RKO (cell line): Measurements from ENCODE around the gene CCDC78.
"Not testable (repeated sequence)": the region's sequence is repeated elsewhere in the genome, so short reads cannot be mapped to it uniquely, and the experiment has no call there.

ENCODE experiments used
- DNase-seq: peaks from one replicate; pipeline ENCODE4 v3.0.0-alpha.2; 2016; ENCODE audit warnings: low spot score

Gene CCDC78

GRCh38 chr16:692356-693108 lies 33.7 kb downstream of the CCDC78 start:
- DNase-seq = no peak

- DNase-seq = not testable (repeated sequence)
Measured at GRCh38 chr16:691242-691641, 35.0 kb downstream of the CCDC78 start.

- no peak for DNase-seq
Measured at GRCh38 chr16:689175-689897, 36.9 kb downstream of the CCDC78 start.

- no peak for DNase-seq
Measured at GRCh38 chr16:687499-687898, 38.7 kb downstream of the CCDC78 start.

GRCh38 chr16:686459-687260 lies 39.6 kb downstream of the CCDC78 start:
- no peak for DNase-seq

- DNase-seq = peak; percentile 82
Measured at GRCh38 chr16:685967-686366, 40.3 kb downstream of the CCDC78 start.

GRCh38 chr16:684961-685696 lies 41.1 kb downstream of the CCDC78 start:
- no peak for DNase-seq

GRCh38 chr16:684071-684794 lies 42.0 kb downstream of the CCDC78 start, which contains the start of gene JMJD8:
Gene JMJD8, minus strand, starts transcription at chr16:684334. Its CDS starts 15 bp downstream, at chr16:684319.
- peak; percentile 97 for DNase-seq

GRCh38 chr16:683396-684070 lies 42.7 kb downstream of the CCDC78 start:
- peak; percentile 49 for DNase-seq

GRCh38 chr16:682493-683395 lies 43.5 kb downstream of the CCDC78 start:
- peak; percentile 52 for DNase-seq

- peak; percentile 74 for DNase-seq
Measured at GRCh38 chr16:681746-682427, 44.4 kb downstream of the CCDC78 start.

- DNase-seq = peak; percentile 87
Measured at GRCh38 chr16:680967-681745, 45.1 kb downstream of the CCDC78 start.

- DNase-seq = no peak
Measured at GRCh38 chr16:680625-680945, 45.7 kb downstream of the CCDC78 start.

GRCh38 chr16:679814-680624 lies 46.2 kb downstream of the CCDC78 start, which contains the start of gene STUB1:
Gene STUB1, plus strand, starts transcription at chr16:680410. Its CDS starts 116 bp downstream, at chr16:680526.
- peak; percentile 88 for DNase-seq

GRCh38 chr16:678858-679813 lies 47.1 kb downstream of the CCDC78 start:
- DNase-seq = peak; percentile 76
